CD4-positive, alpha-beta T cell (primary cell): Measurements from ENCODE around the gene TFEB. TPM values are rescaled to one million over a fixed set of nuclear protein-coding genes. Genes with fewer than 3 reads are reported as not detected.
A peak's percentile ranks its signal among the peaks of the same experiment; 100 is the strongest.

Experiments
- ATAC-seq: fragments of 200-7000 bp; cut with Tn5 transposase; one replicate; pipeline ENCODE4 v1.10.0; 2022; ENCODE audit warnings: mild to moderate bottlenecking; ENCODE audit not compliant: poor library complexity
- CTCF ChIA-PET: fragments of 350-600 bp; sonication (Branson Sonifier 250); formaldehyde crosslinking; loops from one replicate; lab custom pipeline; 2021; ENCODE audit warnings: antibody characterized with exemption, inconsistent platforms; lab: Charles Lee
- POLR2A ChIA-PET: fragments of 350-600 bp; sonication (Branson Sonifier 250); formaldehyde crosslinking; loops from one replicate; lab custom pipeline; 2021; ENCODE audit warnings: antibody characterized with exemption, inconsistent platforms; lab: Charles Lee
- DNase-seq, 14 experiments: peaks; one replicate each; pipeline ENCODE4 v3.0.0-alpha.2; 2013 to 2020; ENCODE audit warnings: mixed read lengths in 2 of 14
- H3K27ac ChIP-seq, 2 donors: one replicate each; pipeline versions ENCODE4 v1.5.1 to v1.7.0; 2013; ENCODE audit warnings: low read length in 2 of 2, low read depth in 1 of 2, mild to moderate bottlenecking in 1 of 2
- H3K27me3 ChIP-seq, 2 experiments: 1 replicate in 1 of 2; 2 replicates in 1 of 2; pipeline versions ENCODE4 v1.6.1 to v1.7.0; 2013; ENCODE audit warnings: low read length in 2 of 2, control low read depth in 1 of 2, mild to moderate bottlenecking in 1 of 2, moderate library complexity in 1 of 2; ENCODE audit not compliant: insufficient read depth in 2 of 2, control insufficient read depth in 1 of 2
- H3K36me3 ChIP-seq: one replicate; pipeline ENCODE4 v1.6.1; 2013; ENCODE audit warnings: low read length, control low read depth; ENCODE audit not compliant: insufficient read depth
- H3K4me1 ChIP-seq: one replicate; pipeline ENCODE4 v1.6.1; 2013; ENCODE audit warnings: low read length, control low read depth; ENCODE audit not compliant: insufficient read depth
- H3K4me3 ChIP-seq: one replicate; pipeline ENCODE4 v1.5.1; 2013; ENCODE audit warnings: mild to moderate bottlenecking, low read length, moderate library complexity
- H3K9me3 ChIP-seq, 2 experiments: 1 replicate in 1 of 2; 2 replicates in 1 of 2; pipeline versions ENCODE4 v1.6.1 to v1.7.0; 2013; ENCODE audit warnings: low read length in 2 of 2, mild to moderate bottlenecking in 2 of 2, control low read depth in 1 of 2, moderate library complexity in 1 of 2; ENCODE audit not compliant: control insufficient read depth in 1 of 2, insufficient read depth in 1 of 2
- H3K27ac Mint-ChIP-seq: one replicate; pipeline ENCODE4 v1.8.0; 2020; ENCODE audit warnings: mixed read lengths
- H3K27me3 Mint-ChIP-seq: one replicate; pipeline ENCODE4 v1.8.0; 2021; ENCODE audit warnings: mixed read lengths
- H3K36me3 Mint-ChIP-seq: one replicate; pipeline ENCODE4 v1.8.0; 2021; ENCODE audit warnings: low read depth, mixed read lengths
- H3K4me1 Mint-ChIP-seq: one replicate; pipeline ENCODE4 v1.8.0; 2021; ENCODE audit warnings: low read depth, mixed read lengths
- H3K4me3 Mint-ChIP-seq: one replicate; pipeline ENCODE4 v1.8.0; 2020; ENCODE audit warnings: mild to moderate bottlenecking, mixed read lengths
- H3K9me3 Mint-ChIP-seq: one replicate; pipeline ENCODE4 v1.8.0; 2020; ENCODE audit warnings: mixed read lengths
- intact Hi-C, 2 experiments: fragments of 100-400 bp; cut with DNase I in 1 of 2; cut with micrococcal nuclease in 1 of 2; formaldehyde crosslinking; loops; one replicate each; pipeline versions ENCODE4 v1.15.1 to v1.9.0; 2023 to 2025; cut with DNase I, micrococcal nuclease
- total RNA-seq, 174 experiments: library from RNA in 2 of 174; stranded (reverse) in 2 of 174; gene quantifications; one replicate each; pipeline ENCODE4 v1.2.3 and lab custom pipeline; 2021 to 2026
- TF ChIP-seq, protein P1 (sequence below): fragments of 200-600 bp; IDR thresholded peaks from one replicate; pipeline ENCODE4 v1.8.0; 2022; ENCODE audit warnings: antibody characterized with exemption, mild to moderate bottlenecking

Gene TFEB
- total RNA-seq, 2 experiments from 2014 or later = 23.8 to 24.1 TPM

DNA sequence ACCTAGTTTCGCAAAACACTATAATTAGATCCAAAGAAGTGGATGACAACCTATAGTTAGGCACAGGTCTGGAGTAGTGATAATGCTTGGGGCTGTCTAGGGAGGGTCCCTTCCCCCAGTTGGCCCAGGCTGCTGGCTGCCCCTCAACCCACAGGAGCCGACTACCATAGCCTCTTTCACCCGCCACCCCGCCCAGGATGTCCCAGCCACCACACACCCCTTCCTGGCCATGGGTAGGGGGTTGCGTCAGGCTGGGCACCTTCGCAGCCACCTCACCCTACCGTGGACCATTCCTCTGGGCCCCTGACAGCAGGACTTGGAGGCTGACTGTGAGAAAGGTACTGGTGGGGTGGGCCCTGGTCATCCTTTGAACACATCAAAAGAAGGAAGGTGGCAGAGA is 8.5 kb downstream of the TFEB start:
- no peaks in the 10 kb centered on the region for H3K27me3 ChIP-seq
- Mint-ChIP-seq H3K4me3 (peak overlapping the region; percentile 25), H3K36me3 (no peaks in the 10 kb centered on the region), H3K27ac (no peak overlapping the region), H3K27me3 (no peaks in the 10 kb centered on the region), H3K9me3 (no peaks in the 10 kb centered on the region), H3K4me1 (peaks cover 32% of the 10 kb centered on the region)
- no peak overlapping the region for H3K27ac ChIP-seq
- CTCF ChIA-PET = no interaction called here
- peak overlapping the region; percentile 10 for H3K4me3 ChIP-seq
- intact Hi-C loops = no loop called here
- DNase-seq (peak in 1 of 14 experiments; percentile 35), ATAC-seq (no peak)
- H3K4me1 ChIP-seq = peaks cover 78% of the 10 kb centered on the region
- no peaks in the 10 kb centered on the region for H3K9me3 ChIP-seq
- POLR2A ChIA-PET = no interaction called here
- H3K36me3 ChIP-seq = peaks cover 5% of the 10 kb centered on the region
- TF ChIP-seq, protein P1, sequence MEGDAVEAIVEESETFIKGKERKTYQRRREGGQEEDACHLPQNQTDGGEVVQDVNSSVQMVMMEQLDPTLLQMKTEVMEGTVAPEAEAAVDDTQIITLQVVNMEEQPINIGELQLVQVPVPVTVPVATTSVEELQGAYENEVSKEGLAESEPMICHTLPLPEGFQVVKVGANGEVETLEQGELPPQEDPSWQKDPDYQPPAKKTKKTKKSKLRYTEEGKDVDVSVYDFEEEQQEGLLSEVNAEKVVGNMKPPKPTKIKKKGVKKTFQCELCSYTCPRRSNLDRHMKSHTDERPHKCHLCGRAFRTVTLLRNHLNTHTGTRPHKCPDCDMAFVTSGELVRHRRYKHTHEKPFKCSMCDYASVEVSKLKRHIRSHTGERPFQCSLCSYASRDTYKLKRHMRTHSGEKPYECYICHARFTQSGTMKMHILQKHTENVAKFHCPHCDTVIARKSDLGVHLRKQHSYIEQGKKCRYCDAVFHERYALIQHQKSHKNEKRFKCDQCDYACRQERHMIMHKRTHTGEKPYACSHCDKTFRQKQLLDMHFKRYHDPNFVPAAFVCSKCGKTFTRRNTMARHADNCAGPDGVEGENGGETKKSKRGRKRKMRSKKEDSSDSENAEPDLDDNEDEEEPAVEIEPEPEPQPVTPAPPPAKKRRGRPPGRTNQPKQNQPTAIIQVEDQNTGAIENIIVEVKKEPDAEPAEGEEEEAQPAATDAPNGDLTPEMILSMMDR = no peak

DNA sequence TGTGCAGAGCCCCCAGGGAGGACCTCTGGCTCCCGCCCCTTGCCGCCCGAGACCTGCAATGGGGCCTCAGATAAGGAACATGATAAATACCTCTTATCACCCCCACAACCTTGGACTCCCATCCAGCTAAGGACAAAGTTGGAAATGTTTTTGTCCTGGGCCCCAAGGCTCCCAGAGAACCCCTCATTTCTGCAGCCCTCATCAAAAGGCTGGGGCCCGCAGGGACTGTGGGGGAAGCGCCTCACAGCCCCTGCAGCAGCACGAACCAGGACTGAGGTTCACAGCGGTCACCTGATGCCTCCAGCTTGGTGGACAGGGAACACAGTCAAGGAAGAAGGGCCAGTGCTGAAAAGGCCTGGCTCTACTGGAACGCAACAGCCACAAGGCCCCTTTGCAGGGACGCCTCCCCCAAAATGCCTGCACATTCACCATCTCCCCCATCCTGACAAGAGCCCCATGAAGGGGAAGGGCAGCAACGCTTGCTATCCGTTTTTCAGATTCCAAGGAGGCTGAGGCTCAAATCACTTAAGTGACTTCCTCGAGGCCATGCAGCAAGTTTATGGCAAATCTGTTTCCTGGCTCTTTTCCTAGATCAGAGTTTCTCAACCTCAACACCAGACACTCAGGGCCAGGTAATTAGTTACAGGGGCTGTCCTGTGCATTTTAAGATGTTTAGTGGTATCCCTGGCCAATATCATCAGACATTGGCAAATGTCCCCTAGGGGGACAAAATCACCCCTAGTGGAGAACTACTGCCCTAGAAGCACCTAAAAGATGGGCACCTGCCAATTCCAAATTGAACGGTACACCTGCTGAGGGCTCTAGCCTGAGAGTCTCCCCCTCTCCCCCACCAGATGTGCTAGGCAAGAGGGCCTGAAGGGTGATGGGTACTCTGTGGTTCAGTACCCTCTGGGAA is 10.6 kb downstream of the TFEB start:
- ChIA-PET CTCF (no interaction called here), POLR2A (interaction anchor here (1.0 kb wide), 1 partner anchor 9 kb away, joined by 4 read pairs; no protein-coding TSS in a partner anchor)
- no peak overlapping the region for H3K27ac ChIP-seq
- H3K36me3 Mint-ChIP-seq = no peaks in the 10 kb centered on the region
- intact Hi-C loops = no loop called here
- TF ChIP-seq, protein P1 = no peak
- peaks cover 15% of the 10 kb centered on the region for H3K4me1 Mint-ChIP-seq
- DNase-seq (no peak), ATAC-seq (no peak)
- no peak overlapping the region for H3K27ac Mint-ChIP-seq
- no peak overlapping the region for H3K4me3 ChIP-seq
- no peaks in the 10 kb centered on the region for H3K9me3 ChIP-seq
- H3K4me3 Mint-ChIP-seq = no peak overlapping the region
- H3K27me3 Mint-ChIP-seq = no peaks in the 10 kb centered on the region
- peaks cover 5% of the 10 kb centered on the region for H3K36me3 ChIP-seq
- no peaks in the 10 kb centered on the region for H3K27me3 ChIP-seq
- no peaks in the 10 kb centered on the region for H3K9me3 Mint-ChIP-seq
- H3K4me1 ChIP-seq = peaks cover 58% of the 10 kb centered on the region

DNA sequence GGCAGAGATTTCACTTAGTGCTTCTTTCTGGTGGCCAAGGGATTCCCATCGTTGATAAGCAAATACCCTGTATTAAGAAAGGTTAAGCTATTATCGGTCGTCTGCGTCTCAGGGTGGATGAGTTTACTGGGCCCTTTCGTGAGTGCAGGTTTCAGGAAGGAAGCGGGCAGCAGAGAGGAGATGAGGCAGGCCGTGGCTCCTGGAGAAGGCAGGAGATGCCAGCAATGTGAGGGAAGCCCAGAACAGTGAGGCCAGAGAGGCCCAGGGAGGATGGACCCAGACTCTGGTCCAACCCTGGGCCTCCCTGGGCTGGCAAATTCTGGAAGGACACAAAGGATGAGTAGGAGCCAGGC is 11.2 kb downstream of the TFEB start:
- Mint-ChIP-seq H3K4me3 (no peak overlapping the region), H3K27ac (no peak overlapping the region), H3K27me3 (no peaks in the 10 kb centered on the region), H3K36me3 (no peaks in the 10 kb centered on the region), H3K9me3 (no peaks in the 10 kb centered on the region), H3K4me1 (peaks cover 15% of the 10 kb centered on the region)
- no peak overlapping the region for H3K4me3 ChIP-seq
- H3K27me3 ChIP-seq = no peaks in the 10 kb centered on the region
- ATAC-seq = no peak
- no peak overlapping the region for H3K27ac ChIP-seq
- no peaks in the 10 kb centered on the region for H3K9me3 ChIP-seq
- ChIA-PET POLR2A (interaction anchor here (1.0 kb wide), 1 partner anchor 10 kb away, joined by 4 read pairs; no protein-coding TSS in a partner anchor), CTCF (no interaction called here)
- H3K36me3 ChIP-seq = peaks cover 5% of the 10 kb centered on the region
- intact Hi-C loops = no loop called here
- DNase-seq = no peak
- TF ChIP-seq, protein P1 = no peak
- H3K4me1 ChIP-seq = peaks cover 52% of the 10 kb centered on the region
